Measurements from ENCODE around the gene LSM10. TPM values are rescaled to one million over a fixed set of nuclear protein-coding genes. Genes with fewer than 3 reads are reported as not detected.

Gene LSM10
- total RNA-seq, 1 donor from 2014 or later: 27.6 TPM

DNA sequence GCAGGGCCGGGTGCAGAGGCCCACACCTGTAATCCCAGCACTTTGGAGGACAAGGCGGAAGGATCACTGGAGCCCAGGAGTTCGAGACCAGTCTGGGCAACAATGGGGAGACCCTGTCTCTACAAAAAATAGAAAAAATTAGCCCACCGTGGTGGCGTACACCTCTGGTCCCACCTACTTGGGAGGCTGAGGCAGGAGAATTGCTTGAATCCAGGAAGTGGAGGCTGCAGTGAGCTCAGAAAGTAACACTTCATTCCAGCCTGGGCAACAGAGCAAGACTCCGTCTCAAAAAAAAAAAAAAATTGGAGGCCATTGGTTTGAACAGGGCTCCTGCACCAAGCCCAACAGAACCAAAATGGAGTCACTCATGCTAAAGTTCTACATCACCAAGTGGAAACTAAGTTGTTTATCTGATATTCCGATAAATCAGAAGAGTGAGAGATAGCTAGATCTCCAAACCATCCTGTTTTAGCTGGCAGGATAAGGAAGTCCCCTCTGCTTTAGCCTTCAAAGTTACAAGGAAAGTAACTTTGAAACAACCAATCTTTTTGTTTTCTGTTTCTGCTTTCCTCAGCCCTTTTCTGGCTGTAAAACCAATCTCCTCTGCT lies 766 bp upstream of the LSM10 start:
- no peak overlapping the region for H3K4me3 ChIP-seq (ENCODE audit: low read depth, low read length)
- no peak for DNase-seq (ENCODE audit: low read depth)
- no peaks in the 10 kb centered on the region for H3K27me3 ChIP-seq (ENCODE audit: control insufficient read depth, insufficient read depth, low read length)
- TF ChIP-seq CTCF (IDR thresholded peaks at IDR 0.05; ENCODE audit: insufficient read depth, low read length, poor library complexity, severe bottlenecking): no peak
- H3K36me3 ChIP-seq (ENCODE audit: control insufficient read depth, insufficient read depth, low read length): peaks cover 2% of the 10 kb centered on the region

GRCh38 chr1:36397083-36397377 lies 678 bp downstream of the LSM10 start:
- H3K27me3 ChIP-seq (ENCODE audit: control insufficient read depth, insufficient read depth, low read length): no peaks in the 10 kb centered on the region
- TF ChIP-seq CTCF (IDR thresholded peaks at IDR 0.05; ENCODE audit: insufficient read depth, low read length, poor library complexity, severe bottlenecking): no peak
- no peak for DNase-seq (ENCODE audit: low read depth)

GRCh38 chr1:36396359-36396758 lies 1.3 kb downstream of the LSM10 start:
- H3K27me3 ChIP-seq (ENCODE audit: control insufficient read depth, insufficient read depth, low read length): no peaks in the 10 kb centered on the region
- TF ChIP-seq CTCF (IDR thresholded peaks at IDR 0.05; ENCODE audit: insufficient read depth, low read length, poor library complexity, severe bottlenecking): no peak
- H3K4me3 ChIP-seq (ENCODE audit: low read depth, low read length): no peak overlapping the region
- peaks cover 2% of the 10 kb centered on the region for H3K36me3 ChIP-seq (ENCODE audit: control insufficient read depth, insufficient read depth, low read length)
- no peak for DNase-seq (ENCODE audit: low read depth)

More at GRCh38 chr1:36397083-36397377, 678 bp downstream of the LSM10 start:
- Histone ChIP-seq H3K36me3 (ENCODE audit: control insufficient read depth, insufficient read depth, low read length) (peaks cover 2% of the 10 kb centered on the region), H3K4me3 (ENCODE audit: low read depth, low read length) (peak overlapping the region; percentile 87)

- no peak for DNase-seq (ENCODE audit: low read depth)
- Histone ChIP-seq H3K27me3 (ENCODE audit: control insufficient read depth, insufficient read depth, low read length) (no peaks in the 10 kb centered on the region), H3K36me3 (ENCODE audit: control insufficient read depth, insufficient read depth, low read length) (peaks cover 3% of the 10 kb centered on the region), H3K4me3 (ENCODE audit: low read depth, low read length) (no peak overlapping the region)
- TF ChIP-seq CTCF (IDR thresholded peaks at IDR 0.05; ENCODE audit: insufficient read depth, low read length, poor library complexity, severe bottlenecking): no peak
Measured at GRCh38 chr1:36393686-36394085, 4.0 kb downstream of the LSM10 start.

DNA sequence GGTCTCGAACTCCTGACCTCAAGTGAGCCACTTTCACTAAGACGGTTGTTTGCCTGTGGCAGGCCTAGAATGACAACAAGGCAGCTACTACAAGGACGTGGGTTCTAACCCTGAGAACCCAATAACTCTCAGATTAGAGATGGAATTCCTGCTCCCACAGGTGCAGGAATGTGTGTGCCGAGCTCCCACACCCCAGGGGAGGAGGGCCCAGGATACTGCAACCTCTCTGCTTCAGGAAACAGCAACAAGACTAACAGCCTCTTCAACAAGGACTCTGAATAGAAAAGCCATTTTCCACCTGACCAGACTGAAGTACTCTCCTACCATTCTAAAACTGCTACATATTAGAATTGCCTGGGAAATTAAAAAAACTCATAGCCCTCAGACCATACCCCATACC lies 4.9 kb downstream of the LSM10 start:
- DNase-seq (ENCODE audit: low read depth): no peak
- H3K36me3 ChIP-seq (ENCODE audit: control insufficient read depth, insufficient read depth, low read length): peaks cover 3% of the 10 kb centered on the region
- no peak overlapping the region for H3K4me3 ChIP-seq (ENCODE audit: low read depth, low read length)
- no peaks in the 10 kb centered on the region for H3K27me3 ChIP-seq (ENCODE audit: control insufficient read depth, insufficient read depth, low read length)
- no peak for TF ChIP-seq CTCF (IDR thresholded peaks at IDR 0.05; ENCODE audit: insufficient read depth, low read length, poor library complexity, severe bottlenecking)

DNA sequence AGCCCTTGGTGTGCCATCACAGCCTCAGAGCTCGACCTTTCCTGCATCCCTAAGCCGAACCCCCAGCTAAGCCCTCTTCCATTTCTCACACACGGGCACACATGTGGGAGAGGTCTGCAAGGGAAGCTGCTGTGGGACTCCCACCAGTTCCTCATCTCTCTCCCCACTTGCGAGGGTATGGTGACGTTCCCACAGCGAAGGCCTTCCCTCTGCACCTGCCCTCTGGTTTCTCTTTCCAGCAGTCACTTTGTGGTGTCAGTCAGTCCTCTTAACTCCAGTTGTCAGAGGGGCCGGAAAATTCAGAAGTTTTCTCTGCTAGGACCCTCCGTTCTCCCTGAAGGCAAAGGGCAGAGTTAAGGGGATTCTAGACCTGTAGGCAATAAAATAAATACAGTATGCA lies 6.4 kb downstream of the LSM10 start:
- TF ChIP-seq CTCF (IDR thresholded peaks at IDR 0.05; ENCODE audit: insufficient read depth, low read length, poor library complexity, severe bottlenecking): no peak
- no peak overlapping the region for H3K4me3 ChIP-seq (ENCODE audit: low read depth, low read length)
- no peak for DNase-seq (ENCODE audit: low read depth)
- H3K27me3 ChIP-seq (ENCODE audit: control insufficient read depth, insufficient read depth, low read length): no peaks in the 10 kb centered on the region
- peaks cover 3% of the 10 kb centered on the region for H3K36me3 ChIP-seq (ENCODE audit: control insufficient read depth, insufficient read depth, low read length)
